ENCODE measurements around the gene MT1M.
"Not testable (repeated sequence)": the region's sequence is repeated elsewhere in the genome, so short reads cannot be mapped to it uniquely, and the experiment has no call there.

MT1M gene

DNA sequence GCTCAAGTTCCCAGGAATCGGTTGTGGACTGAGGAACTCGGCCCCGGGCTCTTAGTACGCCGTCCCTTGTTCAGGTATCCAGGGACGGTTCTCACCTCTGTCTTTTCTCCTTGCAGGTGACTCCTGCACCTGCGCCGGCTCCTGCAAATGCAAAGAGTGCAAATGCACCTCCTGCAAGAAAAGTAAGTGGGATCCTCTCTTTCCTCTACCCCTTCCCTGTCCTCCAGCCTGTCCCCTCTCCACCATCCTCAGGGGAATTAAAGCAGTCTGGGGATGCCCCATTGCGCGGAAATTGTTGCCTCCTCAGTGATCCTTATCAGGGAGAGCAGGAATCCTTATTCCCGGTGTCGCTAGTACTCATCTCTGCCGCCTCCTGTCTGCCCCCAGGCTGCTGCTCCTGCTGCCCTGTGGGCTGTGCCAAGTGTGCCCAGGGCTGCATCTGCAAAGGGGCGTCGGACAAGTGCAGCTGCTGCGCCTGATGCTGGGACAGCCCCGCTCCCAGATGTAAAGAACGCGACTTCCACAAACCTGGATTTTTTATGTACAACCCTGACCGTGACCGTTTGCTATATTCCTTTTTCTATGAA, 23.5 kb upstream of the MT1M start:
- DNase-seq: peak; percentile 63

DNA sequence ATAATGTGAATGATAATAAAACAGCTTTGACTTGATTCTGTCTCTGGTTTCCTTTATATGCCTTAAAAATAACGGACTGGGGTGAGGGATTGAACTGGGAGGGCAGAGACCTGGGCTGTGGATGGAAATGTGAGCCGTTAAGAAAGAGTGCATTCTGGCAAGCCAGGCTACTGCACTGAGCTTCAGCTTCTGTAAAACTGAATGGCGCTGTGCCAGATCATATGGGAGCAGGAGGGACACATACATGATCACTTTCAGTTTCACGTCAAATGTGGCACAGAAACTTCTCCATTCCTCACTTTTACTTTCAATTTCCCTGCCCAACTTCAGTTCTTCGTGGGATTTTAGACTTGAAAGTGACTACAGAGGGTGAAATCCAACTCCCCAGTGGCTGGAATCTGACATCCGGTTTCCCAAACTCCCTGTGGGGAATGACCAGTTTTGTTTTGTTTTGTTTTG, 23.0 kb upstream of the MT1M start:
- DNase-seq: peak; percentile 56

DNA sequence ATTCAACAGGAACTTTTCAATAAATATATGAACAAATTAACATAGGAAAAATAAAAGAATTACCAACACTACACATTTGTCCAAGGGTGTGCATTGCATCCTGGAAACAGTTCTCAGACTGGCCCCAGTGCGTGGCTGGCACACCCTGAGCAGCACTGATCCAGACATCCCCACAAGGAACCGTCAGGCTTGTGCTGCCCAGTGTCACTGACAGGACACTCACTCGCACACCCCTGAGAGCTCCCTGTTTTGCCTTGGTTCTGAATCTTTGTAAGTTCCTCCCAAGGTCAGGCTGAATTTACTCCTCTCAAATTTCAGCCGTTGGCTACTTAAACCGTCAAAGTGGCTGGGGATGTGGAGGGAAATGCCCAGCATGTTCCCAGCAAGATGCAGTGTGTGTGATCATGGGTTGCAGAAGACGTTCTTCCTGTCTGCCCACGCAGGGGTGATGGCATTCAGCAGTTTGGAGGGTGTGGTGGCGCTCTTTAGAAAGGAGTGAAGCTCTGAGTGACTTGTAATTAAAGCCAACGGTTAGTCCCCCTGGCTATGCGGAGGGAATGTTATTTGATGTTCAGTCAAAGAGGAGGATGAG, 22.3 kb upstream of the MT1M start:
- DNase-seq: peak; percentile 70

DNA sequence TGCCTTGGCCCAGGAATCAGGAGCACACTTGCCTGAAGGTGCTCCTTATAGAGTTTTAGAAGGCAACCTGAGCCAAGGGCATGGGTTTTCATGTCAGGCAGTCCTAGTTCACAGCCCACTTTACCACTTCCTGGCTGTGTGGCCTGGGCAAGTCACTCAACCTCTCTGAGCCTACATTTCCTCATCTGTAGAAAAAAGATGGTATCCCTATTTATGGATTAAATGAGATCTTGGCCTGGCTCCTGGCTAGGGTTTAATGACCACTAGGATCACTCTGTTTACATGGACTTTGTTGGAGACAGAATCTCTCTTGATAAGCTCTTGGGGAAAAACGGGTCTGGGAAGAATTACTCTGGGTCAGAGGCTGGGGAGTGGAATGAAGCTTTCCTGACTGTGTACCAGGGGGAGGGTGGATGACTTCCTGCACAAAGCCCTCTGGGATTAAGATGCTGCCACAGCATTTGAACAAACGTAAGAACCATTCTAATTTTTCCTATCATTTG, 21.8 kb upstream of the MT1M start:
- no peak for DNase-seq

DNA sequence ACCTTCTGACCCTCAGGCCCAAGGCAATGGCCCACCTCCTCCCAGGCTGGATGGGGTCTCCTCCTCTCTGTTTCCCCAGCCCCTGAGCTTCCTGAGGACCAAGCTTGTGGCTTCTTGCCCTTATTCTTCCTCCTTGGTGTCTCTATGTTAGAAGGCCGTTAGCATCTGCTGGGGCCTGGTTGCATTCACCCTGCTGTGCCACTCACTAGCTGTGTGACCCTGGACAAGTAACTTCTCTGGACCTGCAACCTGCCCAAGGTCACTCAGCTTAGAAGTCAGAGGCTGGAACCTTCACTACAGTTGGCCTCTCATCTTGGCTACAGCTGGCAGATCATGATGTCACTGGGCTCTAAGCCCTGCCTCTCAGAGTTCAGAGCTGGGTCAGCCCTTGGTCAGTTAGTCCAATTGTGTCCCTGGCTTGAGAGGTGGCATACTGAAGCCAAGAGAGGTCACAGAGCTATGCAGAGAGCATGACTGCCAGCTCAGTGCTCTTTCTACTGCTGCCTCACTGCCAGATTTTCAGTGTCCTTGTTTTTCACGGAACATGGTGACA, 21.1 kb upstream of the MT1M start:
- no peak for DNase-seq

DNA sequence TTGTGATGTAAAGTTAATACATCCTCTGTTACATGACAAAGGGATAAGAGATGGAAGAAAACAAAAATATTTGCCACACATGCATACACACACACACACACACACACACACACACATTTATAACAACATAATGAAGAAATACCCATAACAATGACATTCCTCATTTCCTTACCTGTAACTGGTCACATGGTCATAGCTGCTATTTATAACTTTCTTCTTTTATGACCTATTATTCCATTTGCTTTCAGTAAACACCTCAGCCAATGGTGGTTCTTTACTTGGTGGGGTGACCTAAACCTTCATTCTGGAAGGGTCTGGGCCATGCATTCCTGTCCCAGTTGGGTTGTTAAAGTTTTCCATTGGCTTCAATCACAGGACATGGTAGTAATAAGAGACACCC, 18.8 kb upstream of the MT1M start:
- DNase-seq: no peak

DNA sequence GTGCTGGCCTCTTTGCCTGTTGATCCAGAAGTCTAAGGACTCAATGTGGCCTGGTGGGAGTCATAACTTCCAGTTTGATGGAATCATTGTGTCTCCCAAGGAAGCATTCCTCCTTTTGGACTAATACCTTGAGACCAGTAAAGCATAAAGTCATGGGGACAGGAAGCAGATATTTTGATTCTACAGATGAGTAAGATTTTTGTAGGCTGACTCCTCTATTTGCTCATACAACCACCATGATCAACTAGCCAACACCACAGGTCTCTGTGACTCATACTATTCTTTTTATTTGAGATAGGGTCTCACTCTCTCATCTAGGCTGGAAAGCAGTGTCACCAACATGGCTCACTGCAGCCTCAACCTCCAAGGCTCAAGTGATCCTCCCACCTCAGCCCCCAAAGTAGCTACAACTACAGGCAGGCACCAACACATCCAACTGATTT, 17.9 kb upstream of the MT1M start:
- DNase-seq: no peak

DNA sequence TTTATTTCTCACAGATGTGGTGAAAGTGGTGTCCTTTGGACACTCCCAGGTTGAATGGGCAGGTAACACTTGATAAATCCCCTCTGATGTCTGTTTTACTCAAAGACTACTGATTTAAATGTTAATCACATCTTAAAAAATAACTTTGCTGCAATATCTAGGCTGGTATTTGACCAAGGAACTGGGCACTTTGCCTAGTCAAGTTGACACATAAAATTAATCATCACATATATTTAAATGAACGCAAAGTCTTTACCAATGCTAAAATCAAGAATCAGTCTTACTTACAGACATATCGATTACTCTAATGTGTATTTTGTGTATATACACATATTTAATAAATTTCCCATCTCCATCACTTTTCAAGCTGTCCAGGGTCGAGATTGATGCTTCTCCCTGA, 17.1 kb upstream of the MT1M start:
- no peak for DNase-seq

DNA sequence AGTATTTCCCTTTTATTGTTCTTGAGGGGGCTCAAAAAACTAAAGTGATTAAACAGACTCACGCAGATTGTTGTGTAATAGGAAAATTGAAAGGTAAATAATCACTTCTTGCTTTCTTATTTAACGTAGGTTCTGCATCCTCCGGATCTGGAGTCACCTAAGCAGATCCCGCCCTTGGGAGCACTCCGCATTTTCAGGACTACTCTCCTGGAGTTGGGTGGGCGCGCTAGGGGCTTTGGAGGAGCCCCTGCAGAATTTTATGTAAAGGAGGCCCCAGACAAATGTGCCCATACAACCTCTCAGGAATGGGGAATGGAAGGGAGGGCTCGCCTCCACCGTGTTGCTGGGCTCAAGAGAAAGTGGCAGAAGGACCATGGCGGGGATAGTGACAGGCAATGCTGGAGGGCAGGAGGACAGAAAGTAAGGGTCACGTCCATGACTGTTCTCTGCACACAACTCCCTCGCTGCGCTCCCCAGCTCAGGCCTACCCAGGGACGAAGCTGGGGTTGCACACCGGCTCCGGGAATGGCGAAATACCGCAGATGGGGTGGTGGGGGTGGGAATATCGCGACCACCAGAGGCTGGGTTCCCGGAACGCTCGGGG, 15.7 kb upstream of the MT1M start:
- peak; percentile 49 for DNase-seq

DNA sequence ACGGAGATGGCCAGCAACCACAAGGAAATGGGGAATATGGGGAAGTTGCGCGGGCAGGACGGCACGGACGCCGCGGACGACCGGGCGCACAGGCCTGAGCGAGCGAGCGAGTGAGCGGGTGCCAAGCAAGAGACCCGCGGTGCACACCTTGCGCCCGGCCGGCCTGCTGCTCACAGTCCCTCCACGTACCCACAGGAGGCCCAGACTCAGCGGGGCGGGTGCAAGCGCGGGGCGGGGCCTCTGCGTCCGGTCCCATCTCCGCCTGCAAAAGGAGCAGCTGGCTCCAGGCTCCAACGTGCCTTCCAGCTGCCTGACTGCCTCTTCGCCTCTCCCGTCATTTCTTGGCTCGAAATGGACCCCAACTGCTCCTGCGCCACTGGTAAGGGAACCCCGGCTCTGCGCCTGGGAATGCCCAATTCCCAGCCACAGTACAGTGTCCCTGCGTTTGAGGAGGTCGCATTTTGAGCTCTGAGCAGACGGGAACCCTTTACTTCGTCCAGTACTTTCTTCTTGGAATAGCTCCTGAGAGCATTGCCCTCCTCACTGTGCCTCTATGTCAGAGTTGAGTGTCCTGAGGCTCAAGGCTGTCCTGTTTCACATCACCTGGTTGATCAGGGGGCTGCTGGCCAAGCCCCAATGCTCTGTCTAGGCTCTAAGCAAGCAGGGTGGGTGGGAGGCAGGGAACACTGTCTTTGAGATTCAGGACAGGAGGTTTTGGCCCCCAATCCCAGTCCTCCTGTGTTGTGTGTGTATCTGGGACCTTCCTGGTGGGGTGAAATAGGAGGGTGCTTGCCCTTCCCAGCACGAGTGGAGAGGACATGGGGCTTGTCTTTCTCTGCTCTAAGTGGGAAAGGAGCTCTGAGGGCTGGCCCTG, 15.0 kb upstream of the MT1M start:
- DNase-seq: peak; percentile 86

DNA sequence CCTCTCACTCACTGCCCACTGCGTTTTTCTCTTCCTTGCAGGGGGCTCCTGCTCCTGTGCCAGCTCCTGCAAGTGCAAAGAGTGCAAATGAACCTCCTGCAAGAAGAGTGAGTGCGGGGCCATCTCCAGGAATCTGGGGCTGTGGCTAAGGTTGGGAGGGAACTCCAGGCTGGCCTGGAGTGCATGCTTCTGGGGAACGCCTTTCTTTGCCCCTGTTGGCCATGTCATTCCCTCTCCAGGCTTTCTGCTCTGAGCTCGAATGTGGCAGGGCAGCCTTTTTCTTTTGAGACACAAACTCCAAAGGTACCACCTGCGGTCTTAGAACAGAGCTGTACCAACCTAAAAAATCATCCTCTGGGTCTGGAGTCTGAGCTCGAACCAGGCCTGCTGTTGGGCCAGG, 14.3 kb upstream of the MT1M start:
- no peak for DNase-seq

DNA sequence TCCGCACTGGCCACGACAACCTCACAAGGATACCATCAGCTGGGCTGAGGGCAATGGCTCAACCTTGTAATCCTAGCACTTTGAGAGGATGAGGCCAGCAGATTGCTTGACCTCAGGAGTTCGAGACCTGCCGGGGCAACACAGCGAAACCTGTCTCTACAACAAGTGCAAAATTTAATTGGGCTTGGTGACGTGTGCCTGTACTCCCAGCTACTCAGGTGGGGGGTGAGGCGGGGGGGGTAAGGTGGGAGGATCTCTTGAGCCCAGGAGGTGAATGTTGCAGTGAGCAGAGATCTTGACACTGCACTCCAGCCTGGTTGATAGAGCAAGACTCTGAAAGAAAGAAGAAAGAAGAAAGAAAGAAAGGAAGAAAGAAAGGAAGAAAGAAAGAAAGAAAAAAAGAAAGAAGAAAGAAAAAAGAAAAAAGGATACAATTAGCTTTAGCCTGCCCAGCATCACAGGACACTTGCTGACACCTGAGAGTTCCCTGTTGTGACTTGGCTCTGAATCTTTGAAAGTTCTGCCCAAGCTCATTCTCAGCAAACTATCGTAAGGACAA, 12.0 kb upstream of the MT1M start:
- DNase-seq: no peak

DNA sequence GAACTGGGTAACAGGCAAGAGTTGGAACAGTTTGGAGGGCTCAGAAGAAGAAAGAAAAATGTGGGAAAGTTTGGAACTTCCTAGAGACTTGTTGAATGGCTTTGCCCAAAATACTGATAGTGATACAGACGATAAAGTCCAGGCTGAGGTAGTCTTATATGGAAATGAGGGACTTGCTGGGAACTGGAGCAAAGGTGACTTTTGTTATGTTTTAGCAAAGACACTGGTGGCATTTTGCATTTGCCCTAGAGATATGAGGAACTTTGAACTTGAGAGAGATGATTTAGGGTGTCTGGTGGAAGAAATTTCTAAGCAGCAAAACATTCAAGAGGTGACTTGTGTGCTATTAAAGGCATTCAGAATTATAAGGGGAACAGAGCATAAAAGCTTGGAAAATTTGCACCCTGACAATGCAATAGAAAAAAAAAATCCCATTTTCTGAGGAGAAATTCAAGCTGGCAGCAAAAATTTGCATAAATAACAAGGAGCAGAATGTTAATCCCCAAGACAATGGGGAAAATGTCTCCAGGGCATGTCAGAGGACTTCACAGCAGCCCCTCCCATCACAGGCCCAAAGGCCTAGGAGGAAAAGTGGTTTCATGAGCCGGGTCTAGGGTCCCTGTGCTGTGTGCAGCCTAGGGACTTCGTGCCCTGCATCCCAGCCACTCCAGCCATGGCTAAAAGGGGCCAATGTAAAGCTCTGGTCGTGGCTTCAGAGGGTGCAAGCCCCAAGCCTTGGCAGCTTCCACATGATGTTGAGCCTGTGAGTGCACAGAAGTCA, 10.6 kb upstream of the MT1M start:
- DNase-seq: not testable (repeated sequence)

DNA sequence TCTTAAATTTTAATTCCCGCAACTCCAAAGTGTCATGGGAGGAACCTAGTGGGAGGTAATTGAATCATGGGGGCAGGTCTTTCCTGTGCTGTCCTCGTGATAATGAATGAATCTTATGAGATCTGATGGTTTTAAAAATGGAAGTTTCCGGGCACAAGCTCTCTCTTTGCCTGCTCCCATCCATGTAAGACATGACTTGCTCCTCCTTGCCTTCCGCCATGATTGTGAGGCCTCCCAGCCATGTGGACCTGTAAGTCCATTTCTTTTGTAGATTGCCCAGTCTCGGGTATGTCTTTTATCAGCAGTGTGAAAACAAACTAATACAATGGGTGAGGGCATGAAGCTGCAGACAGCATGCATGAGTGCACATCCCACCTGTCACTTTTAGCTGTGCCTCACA, 9.3 kb upstream of the MT1M start:
- not testable (repeated sequence) for DNase-seq

DNA sequence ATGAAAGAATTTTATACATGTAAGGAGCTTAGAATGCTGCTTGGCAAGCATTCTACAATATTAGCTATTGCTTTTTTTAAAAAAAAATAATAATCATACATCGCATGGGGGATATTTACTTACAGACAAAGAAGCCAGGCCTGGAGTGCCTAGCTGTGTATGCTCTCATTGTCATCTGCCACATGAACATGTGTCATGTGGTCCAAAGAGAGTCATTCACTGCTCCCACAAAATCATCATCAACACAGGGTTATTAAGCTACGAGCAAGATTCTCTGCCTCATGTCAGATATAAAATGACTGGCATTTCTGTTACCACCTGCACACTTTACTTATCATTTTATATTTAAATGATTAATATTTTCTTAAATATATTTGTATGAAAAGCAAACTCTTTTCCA, 8.8 kb upstream of the MT1M start:
- DNase-seq: no peak

DNA sequence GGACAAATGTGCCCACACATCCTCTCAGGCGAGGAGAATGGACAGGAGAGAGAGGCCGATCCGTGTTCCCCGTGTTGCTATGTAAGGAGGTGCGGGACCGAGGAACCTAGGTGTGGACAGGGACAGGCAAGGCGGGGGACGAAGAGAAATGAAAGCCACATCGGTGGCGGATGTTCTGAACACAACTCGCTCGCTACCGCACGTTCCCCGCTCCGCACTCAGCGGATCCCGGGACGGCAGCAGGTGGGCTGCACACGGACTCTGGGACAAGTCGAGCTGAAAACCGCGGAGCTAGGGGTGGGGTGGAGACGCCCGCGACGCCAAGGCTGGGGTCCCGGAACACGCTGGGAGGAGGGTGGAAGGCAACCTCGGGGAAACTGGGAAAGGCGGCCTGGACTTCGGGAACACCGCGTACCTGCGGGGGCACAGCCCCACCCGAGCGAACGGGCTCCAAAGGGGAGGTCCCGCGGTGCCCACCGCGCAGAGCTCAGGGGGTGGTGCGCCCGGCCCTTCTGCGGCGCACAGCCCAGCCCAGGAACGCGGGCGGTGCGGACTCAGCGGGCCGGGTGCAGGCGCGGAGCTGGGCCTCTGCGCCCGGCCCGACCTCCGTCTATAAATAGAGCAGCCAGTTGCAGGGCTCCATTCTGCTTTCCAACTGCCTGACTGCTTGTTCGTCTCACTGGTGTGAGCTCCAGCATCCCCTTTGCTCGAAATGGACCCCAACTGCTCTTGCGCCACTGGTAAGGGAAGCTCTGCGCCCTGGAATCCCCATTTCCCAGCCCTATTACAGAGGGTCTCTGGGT, 7.1 kb upstream of the MT1M start, which contains the start of gene MT1E:
TSS of gene MT1E (plus strand) at position 642 of the 803 bp plus-strand sequence. CDS start at position 713, 71 bp downstream.
- peak; percentile 62 for DNase-seq

DNA sequence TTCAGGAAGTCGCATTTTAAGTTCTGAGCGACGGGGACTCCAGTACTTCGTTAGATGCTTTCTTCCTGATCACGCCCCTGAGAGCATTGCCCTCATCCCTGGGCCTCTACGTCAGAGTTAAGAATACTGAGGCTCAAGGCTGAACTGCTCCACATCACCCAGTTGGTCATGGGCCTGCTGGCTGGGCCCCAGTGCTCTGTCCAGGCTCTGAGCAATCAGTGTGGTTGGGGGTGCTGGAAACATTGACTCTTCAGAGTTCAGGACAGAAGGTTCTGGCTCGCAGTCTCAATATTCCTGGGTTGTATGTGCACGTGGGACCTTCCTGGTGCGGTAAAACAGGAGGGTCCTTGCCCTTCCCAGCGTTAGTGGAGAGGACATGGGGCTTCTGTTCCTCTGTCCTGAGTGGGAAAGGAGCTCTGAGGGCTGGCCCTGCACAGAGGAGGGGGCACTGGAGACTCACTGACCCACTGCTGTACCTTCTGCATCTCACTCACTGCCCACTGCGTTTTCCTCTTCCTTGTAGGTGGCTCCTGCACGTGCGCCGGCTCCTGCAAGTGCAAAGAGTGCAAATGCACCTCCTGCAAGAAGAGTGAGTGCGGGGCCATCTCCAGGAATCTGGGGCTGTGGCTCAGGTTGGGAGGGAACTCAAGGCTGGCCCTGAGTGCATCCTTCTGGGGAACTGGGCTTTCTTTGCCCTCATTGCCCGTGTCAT, 6.4 kb upstream of the MT1M start:
- DNase-seq: no peak

DNA sequence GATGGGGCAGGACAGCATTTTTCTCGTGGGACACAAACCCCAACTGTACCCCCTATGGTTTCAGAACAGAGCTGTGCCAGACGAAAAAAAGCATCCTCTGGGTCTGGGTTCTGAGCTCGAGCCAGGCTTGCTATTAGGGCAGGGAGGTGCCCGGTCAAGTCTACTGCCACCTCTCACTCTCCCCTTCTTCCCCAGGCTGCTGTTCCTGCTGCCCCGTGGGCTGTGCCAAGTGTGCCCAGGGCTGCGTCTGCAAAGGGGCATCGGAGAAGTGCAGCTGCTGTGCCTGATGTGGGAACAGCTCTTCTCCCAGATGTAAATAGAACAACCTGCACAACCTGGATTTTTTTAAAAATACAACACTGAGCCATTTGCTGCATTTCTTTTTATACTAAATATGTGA, 5.8 kb upstream of the MT1M start:
- DNase-seq: no peak

DNA sequence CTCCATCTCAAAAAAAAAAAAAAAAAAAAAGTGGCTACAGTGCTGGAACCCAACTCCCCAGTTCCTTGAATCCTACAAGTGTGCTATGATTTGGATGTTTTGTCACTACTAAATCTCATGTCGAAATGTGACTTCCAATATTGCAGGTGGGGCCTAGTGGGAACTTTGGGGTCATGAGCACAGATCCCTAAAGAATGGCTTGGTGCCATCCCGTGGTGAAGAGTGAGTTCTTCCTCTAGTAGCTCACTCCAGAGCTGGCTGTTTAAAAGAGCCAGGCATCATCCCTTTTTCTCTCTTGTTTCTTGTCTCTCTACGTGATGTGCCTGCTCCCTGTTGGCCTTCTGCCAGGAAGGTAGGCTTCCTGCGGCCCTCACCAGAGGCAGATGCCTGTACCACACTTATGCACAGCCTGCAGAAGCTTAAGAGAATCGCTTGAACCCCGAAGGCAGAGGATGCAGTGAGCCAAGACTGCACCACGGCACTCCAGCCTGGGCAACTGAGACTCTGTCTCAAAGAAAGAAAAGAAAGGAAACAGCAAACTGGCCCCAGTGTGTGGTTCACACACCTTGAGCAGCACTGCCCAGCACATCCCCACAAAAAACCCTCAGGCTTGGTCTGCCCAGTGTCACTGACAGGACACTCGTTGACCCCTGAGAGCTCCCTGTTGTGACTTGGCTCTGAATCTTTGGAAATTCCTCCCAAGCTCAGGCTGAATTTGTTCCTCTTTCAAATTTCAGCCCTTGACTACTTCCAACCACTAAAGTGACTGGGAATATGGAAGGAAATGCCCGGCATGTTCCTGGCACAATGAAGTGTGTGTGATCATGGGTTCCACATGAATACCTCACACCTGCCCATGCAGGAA, 3.7 kb upstream of the MT1M start:
- DNase-seq: no peak

Measured in islet precursor cell (in vitro differentiated cells).